Thyroid gland (tissue), 4 donors: ENCODE data around the gene CCDC196. TPM values are rescaled to one million over a fixed set of nuclear protein-coding genes. Genes with fewer than 3 reads are reported as not detected.

ENCODE experiments used
- DNase-seq, 2 donors: peaks; one replicate each; pipeline ENCODE4 v3.0.0-alpha.2; 2019
- H3K27ac ChIP-seq, 3 donors: fragments of 200-600 bp; sonication (generic); 1 replicate in 2 of 3; 2 replicates in 1 of 3; pipeline ENCODE4 v1.5.1; 2016 to 2019; ENCODE audit warnings: mild to moderate bottlenecking in 1 of 3, moderate library complexity in 1 of 3
- H3K27me3 ChIP-seq: fragments of 200-600 bp; sonication (generic); one replicate; pipeline ENCODE4 v1.5.1; 2019
- H3K36me3 ChIP-seq, 2 donors: fragments of 200-600 bp; sonication (generic); one replicate each; pipeline ENCODE4 v1.5.1; 2016 to 2019
- H3K4me1 ChIP-seq, 2 donors: fragments of 200-600 bp; sonication (generic); one replicate each; pipeline ENCODE4 v1.5.1; 2017 to 2019
- H3K4me3 ChIP-seq, 3 donors: fragments of 200-600 bp; sonication (generic); replicated peaks in 1 of 3; 1 replicate in 2 of 3; 2 replicates in 1 of 3; pipeline ENCODE4 v1.5.1; 2016; ENCODE audit warnings: mild to moderate bottlenecking in 1 of 3
- H3K9me3 ChIP-seq: fragments of 200-600 bp; sonication (generic); one replicate; pipeline ENCODE4 v1.5.1; 2017
- POLR2A ChIP-seq, 2 donors: fragments of 450-650 bp; IDR thresholded peaks; one replicate each; pipeline ENCODE4 v1.6.1; 2017; ENCODE audit warnings: antibody characterized with exemption in 2 of 2, mild to moderate bottlenecking in 2 of 2, moderate library complexity in 1 of 2
- WGBS, 2 donors: methylation state at CpG; one replicate each; pipeline ENCODE4 v1.1.5; 2017; 5-methylcytosine and 5-hydroxymethylcytosine counted together
- intact Hi-C: fragments of 100-400 bp; cut with DNase I; formaldehyde crosslinking; loops from one replicate; pipeline ENCODE4 v1.15.1; 2023
- total RNA-seq, 4 donors: library from RNA; depleted of rRNA; stranded (reverse); fragments of >200 nt; gene quantifications; one replicate each; pipeline ENCODE4 v1.2.3, GENCODE V29; 2016
- TF ChIP-seq, protein P1 (sequence below), 6 experiments: fragments of 200-600 bp in 3 of 6; fragments of 450-650 bp in 3 of 6; sonication (generic) in 3 of 6; IDR thresholded peaks; one replicate each; pipeline ENCODE4 v1.5.1; 2016 to 2019; ENCODE audit warnings: antibody characterized with exemption in 6 of 6, mild to moderate bottlenecking in 2 of 6, inconsistent platforms in 1 of 6, moderate library complexity in 1 of 6

CCDC196 gene, protein sequence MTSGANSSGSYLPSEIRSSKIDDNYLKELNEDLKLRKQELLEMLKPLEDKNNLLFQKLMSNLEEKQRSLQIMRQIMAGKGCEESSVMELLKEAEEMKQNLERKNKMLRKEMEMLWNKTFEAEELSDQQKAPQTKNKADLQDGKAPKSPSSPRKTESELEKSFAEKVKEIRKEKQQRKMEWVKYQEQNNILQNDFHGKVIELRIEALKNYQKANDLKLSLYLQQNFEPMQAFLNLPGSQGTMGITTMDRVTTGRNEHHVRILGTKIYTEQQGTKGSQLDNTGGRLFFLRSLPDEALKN
- total RNA-seq: not detected

DNA sequence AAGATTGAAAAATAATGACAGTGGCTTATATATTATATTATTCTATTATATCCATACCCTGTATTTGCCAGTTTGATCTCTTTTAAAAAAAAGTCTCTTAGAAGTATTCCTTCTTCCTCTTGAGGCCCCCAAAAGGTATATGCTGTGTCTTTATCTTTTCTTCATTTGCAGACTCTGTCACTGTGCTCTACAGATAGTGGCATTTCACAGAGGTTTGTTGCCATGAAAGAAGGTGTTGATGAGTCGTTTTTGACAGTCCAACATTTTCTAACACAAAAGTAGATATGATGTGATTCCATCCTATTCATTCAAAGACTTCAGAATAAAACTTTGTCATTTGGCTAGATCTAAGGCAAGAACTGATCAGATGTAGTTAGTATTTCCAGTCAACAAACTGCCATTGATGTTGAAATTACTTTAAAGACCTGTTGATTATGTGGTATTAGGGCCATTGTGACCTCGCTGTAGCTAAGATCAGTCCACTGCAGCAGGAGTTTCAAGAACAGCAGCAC is at the start of gene CCDC196:
Gene CCDC196, plus strand, starts transcription at position 462 of the 512 bp plus-strand sequence. CDS start 132 bp downstream, outside the sequence.
- H3K27me3 ChIP-seq: no peaks in the 10 kb centered on the region
- DNase-seq: no peak
- H3K9me3 ChIP-seq: no peaks in the 10 kb centered on the region
- 92 to 96% methylated on average over 2 of the region's 2 CpGs for WGBS, 2 donors
- no peaks in the 10 kb centered on the region for H3K36me3 ChIP-seq
- no peak within 1 kb of the TSS for H3K4me3 ChIP-seq
- no peak within 1 kb of the TSS for H3K27ac ChIP-seq
- intact Hi-C loops: no loop called here
- peaks cover 10 to 17% of the 10 kb centered on the region in 2 donors for H3K4me1 ChIP-seq
- TF ChIP-seq, protein P1, sequence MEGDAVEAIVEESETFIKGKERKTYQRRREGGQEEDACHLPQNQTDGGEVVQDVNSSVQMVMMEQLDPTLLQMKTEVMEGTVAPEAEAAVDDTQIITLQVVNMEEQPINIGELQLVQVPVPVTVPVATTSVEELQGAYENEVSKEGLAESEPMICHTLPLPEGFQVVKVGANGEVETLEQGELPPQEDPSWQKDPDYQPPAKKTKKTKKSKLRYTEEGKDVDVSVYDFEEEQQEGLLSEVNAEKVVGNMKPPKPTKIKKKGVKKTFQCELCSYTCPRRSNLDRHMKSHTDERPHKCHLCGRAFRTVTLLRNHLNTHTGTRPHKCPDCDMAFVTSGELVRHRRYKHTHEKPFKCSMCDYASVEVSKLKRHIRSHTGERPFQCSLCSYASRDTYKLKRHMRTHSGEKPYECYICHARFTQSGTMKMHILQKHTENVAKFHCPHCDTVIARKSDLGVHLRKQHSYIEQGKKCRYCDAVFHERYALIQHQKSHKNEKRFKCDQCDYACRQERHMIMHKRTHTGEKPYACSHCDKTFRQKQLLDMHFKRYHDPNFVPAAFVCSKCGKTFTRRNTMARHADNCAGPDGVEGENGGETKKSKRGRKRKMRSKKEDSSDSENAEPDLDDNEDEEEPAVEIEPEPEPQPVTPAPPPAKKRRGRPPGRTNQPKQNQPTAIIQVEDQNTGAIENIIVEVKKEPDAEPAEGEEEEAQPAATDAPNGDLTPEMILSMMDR (IDR thresholded peaks at IDR 0.05): no peak

DNA sequence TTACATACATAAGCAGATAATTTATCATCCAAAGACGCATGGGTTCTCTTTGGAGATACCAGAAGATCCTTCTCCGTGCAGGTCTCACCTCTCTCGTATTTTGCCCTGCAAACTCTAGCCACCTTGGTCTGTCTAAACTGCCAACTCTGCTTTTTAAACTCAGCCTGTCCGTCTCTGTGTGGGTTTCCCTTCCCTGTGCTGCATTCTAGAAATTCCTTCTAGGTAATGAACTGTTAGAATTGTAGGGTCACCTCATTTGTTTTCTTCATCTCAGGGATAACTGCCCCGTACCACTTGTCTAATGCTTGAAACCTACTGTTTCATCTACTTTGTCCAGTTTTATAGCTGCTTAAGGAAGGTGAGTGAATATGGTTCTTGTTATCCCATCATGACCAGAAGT is 45.4 kb upstream of the CCDC196 start:
- H3K27ac ChIP-seq: no peak overlapping the region
- no peak overlapping the region for H3K4me3 ChIP-seq
- no peaks in the 10 kb centered on the region for H3K36me3 ChIP-seq
- DNase-seq: no peak
- intact Hi-C loops: no loop called here
- no peaks in the 10 kb centered on the region for H3K9me3 ChIP-seq
- 69 to 70% methylated on average over 5 of the region's 5 CpGs for WGBS, 2 donors
- H3K27me3 ChIP-seq: no peaks in the 10 kb centered on the region
- no peak for TF ChIP-seq POLR2A (IDR thresholded peaks at IDR 0.05)
- TF ChIP-seq, protein P1 (IDR thresholded peaks at IDR 0.05): no peak
- H3K4me1 ChIP-seq: no peaks in the 10 kb centered on the region

DNA sequence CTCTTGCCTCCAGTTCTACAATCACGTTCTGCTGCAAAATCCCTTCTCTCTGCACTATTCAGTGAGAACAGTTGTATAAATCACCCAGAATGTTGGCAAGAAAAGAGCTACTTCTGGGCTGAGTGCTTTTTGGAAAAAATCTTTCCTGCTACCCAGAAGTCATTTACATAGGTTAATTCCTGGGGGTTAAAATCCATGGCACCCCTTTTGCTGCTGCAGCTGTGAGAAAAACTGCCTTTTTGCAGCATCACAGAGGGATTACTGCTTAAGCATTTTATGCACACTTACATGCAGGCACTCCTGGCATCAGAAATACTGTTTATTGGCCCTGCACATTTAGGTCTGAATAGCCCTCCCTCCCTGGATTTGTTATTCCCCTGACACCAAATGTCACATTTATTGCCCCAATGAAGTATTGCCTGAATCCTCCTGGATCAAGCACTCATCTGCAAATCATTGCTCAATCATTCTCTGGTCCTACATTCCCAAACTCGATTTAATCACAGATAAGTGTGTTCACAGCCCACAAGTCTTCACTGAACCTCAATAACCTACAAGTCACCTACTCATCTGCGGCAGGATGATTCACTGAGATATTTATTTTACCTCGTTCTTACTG is 43.1 kb upstream of the CCDC196 start:
- no peak overlapping the region for H3K27ac ChIP-seq
- DNase-seq: no peak
- H3K36me3 ChIP-seq: no peaks in the 10 kb centered on the region
- H3K4me3 ChIP-seq: no peak overlapping the region
- intact Hi-C loops: no loop called here
- no peaks in the 10 kb centered on the region for H3K4me1 ChIP-seq
- no peaks in the 10 kb centered on the region for H3K9me3 ChIP-seq
- 58 to 68% methylated on average over 4 of the region's 4 CpGs for WGBS, 2 donors
- TF ChIP-seq, protein P1 (IDR thresholded peaks at IDR 0.05): no peak
- TF ChIP-seq POLR2A (IDR thresholded peaks at IDR 0.05): no peak
- no peaks in the 10 kb centered on the region for H3K27me3 ChIP-seq

DNA sequence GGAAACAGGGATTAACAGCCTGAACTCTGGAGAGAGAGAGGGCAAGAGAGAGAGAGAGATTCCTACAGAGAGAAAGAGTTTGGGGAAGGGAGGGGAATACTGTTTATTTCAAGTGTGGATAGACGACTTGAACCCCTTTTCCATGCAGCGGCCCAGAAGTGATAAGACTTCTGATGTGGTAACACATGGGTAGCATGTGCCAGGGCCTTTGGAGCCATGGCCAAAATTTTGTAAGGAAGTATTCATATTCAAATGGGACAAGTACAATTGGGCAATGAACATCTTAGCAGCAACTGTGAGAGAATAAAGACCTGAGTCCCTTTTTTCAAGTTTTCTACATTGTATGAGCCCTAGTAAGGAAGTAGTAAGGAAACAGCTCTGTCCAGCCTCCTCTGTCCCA is 42.4 kb upstream of the CCDC196 start:
- TF ChIP-seq, protein P1 (IDR thresholded peaks at IDR 0.05): no peak
- TF ChIP-seq POLR2A (IDR thresholded peaks at IDR 0.05): no peak
- 81 to 91% methylated on average over 2 of the region's 2 CpGs for WGBS, 2 donors
- intact Hi-C loops: no loop called here

More for the DNA sequence above, 42.4 kb upstream of the CCDC196 start:
- no peak overlapping the region for H3K27ac ChIP-seq
- H3K9me3 ChIP-seq: no peaks in the 10 kb centered on the region
- H3K4me3 ChIP-seq: no peak overlapping the region
- no peak for DNase-seq
- H3K27me3 ChIP-seq: no peaks in the 10 kb centered on the region
- H3K4me1 ChIP-seq: no peaks in the 10 kb centered on the region
- H3K36me3 ChIP-seq: no peaks in the 10 kb centered on the region
